Measurements from ENCODE around the gene CLSTN1. TPM values are rescaled to one million over a fixed set of nuclear protein-coding genes. Genes with fewer than 3 reads are reported as not detected.

CLSTN1 gene
- polyA plus RNA-seq, 4 donors, result 29.2 to 78.8 (median 41.8) TPM

DNA sequence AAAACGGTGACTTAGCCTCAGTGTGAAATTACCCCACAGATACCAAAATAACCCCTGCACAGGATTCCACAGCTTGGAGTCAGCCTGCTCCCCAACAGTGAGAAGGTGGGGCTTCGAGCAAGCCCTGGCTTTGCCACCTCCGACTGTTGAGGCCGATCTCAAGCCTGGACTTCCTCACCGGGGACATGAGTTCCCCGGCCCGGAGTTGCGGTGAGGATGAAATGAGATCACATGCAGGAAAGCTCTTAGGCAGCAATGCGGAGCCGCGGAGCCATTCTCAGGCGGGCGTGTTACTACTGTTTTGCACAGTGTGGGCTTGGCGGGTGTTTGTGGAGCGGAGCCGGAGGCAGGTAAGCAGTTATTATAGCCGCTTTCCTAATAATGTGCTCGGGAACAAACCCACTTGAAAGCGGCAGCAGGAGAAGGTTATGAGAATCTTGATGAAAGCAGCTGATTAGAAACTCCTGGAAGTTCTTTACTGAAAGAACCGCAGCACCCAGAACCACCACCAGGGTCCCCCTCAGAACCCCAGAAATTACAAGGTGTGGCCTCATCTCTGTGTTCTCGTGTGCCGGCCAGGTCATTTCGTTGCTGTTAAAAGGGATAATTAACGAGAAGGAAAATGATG is 3.9 kb upstream of the CLSTN1 start:
- Histone ChIP-seq H3K4me1 (ENCODE audit: control insufficient read depth in 3 of 3, insufficient read depth in 2 of 3, low read depth in 1 of 3, low read length in 2 of 3) (peaks cover 0 to 6% (median under 1%) of the 10 kb centered on the region in 3 donors), H3K9me3 (ENCODE audit: control insufficient read depth in 2 of 2, insufficient read depth in 1 of 2, low read depth in 1 of 2, low read length in 1 of 2) (no peaks in the 10 kb centered on the region), H3K36me3 (ENCODE audit: control insufficient read depth in 3 of 3, insufficient read depth in 2 of 3, low read depth in 1 of 3, low read length in 3 of 3) (no peaks in the 10 kb centered on the region), H3K27ac (ENCODE audit: low read depth in 1 of 3, low read length in 2 of 3) (no peak overlapping the region), H3K4me3 (ENCODE audit: low read depth in 1 of 3, low read length in 3 of 3) (no peak overlapping the region), H3K27me3 (ENCODE audit: control insufficient read depth in 3 of 3, insufficient read depth in 3 of 3, low read length in 3 of 3) (no peaks in the 10 kb centered on the region)
- WGBS, 3 donors, result 77 to 86% (median 82%) methylated on average over 24 of the region's 24 CpGs
- DNase-seq (no peak), FAIRE-seq (no peak)

DNA sequence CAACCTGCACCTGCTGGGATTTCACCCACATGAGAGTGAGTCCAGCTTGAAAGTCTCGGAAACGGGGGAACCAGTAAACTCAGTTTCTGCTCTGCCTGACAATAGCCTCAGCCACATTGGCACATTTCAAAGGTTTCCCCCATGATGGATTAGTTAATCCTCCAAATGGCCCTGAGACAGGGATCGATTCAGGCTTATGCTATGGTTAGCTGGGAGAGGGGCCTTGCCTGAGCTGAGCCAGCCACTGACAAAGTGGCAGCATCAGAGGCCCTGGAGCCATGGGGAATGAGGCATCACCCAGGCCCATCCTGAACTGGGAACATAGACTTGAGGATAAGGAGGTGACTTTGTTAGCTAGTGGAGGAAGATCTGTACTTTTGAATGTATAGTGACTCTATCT is 2.9 kb upstream of the CLSTN1 start:
- WGBS, 3 donors, result 90 to 94% (median 94%) methylated on average over 3 of the region's 3 CpGs
- H3K27ac ChIP-seq (ENCODE audit: low read depth in 1 of 3, low read length in 2 of 3), result no peak overlapping the region

DNA sequence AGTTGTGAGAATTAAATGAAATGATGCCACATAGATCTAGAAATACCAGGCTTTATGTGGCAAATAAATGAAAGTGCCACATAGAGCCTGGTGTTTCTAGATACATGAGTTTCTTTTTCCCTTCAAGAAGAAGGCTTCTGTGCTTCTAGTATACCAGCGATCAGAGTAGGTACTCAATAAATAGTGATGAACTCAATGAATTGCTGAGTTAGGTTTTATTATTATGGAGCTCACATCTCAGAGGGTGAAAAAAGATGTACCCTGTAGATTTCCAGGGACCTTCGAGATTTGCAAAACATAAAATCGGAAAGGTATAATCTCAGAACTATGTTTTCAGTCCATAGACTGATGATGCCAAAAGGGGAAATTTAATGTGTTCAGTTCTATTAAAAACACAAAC is 2.3 kb upstream of the CLSTN1 start:
- 75 to 85% (median 76%) methylated on average over 3 of the region's 3 CpGs for WGBS, 3 donors

More for the DNA sequence above, 2.9 kb upstream of the CLSTN1 start:
- Histone ChIP-seq H3K4me3 (ENCODE audit: low read depth in 1 of 3, low read length in 3 of 3) (no peak overlapping the region), H3K27me3 (ENCODE audit: control insufficient read depth in 3 of 3, insufficient read depth in 3 of 3, low read length in 3 of 3) (no peaks in the 10 kb centered on the region), H3K4me1 (ENCODE audit: control insufficient read depth in 3 of 3, insufficient read depth in 2 of 3, low read depth in 1 of 3, low read length in 2 of 3) (peaks cover 0 to 7% (median 3%) of the 10 kb centered on the region in 3 donors), H3K9me3 (ENCODE audit: control insufficient read depth in 2 of 2, insufficient read depth in 1 of 2, low read depth in 1 of 2, low read length in 1 of 2) (no peaks in the 10 kb centered on the region), H3K36me3 (ENCODE audit: control insufficient read depth in 3 of 3, insufficient read depth in 2 of 3, low read depth in 1 of 3, low read length in 3 of 3) (no peaks in the 10 kb centered on the region)
- no peak for DNase-seq
- no peak for FAIRE-seq

DNA sequence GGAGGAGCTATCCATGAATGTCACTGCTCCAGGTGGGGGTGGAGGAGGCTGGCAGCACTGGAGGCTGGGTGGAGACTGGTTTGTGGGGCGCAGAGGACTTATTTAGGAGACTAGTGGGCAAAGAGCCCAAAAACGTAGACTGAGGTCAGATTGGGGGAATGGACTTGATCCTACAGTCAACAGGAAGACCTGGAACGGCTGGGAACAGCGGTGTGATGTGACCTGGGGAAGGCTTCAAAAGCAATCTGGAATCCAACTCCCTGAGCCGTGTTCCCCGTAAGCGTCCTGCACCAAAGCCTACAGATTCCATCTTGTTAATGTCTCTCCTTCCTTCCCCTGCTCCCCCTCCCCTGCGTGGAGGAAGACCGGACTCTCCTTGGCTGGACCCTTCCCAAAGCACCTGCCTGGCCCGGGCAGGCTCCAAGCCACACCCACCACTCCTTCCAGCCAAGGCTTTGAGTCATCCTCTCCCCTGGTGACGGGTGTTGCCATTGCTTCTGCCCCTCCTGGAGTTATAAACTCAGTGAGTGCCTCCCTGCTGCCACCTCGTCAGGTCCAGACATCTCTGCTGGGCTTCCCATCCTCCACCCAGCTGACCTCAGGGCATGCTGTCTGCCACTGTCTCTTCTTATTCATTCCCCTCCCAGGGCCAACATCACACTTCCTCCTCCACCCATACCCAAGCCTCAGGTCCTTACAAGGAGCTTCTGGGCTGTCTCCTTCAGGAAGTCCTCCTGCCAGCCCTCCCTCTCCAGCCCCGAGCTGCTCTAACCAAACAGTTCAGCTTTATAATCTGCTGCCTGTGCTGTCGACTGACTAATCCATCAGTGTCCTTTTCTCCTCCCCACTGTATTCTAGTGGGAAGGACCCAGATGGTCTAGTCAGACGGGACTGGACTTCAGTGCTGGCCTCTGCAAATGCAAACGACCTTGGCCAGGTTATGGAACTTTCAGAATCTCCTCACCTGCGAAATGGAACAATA is 1.6 kb upstream of the CLSTN1 start:
- peaks cover 0 to 12% (median 3%) of the 10 kb centered on the region in 3 donors for H3K4me1 ChIP-seq (ENCODE audit: control insufficient read depth in 3 of 3, insufficient read depth in 2 of 3, low read depth in 1 of 3, low read length in 2 of 3)
- no peaks in the 10 kb centered on the region for H3K27me3 ChIP-seq (ENCODE audit: control insufficient read depth in 3 of 3, insufficient read depth in 3 of 3, low read length in 3 of 3)
- no peaks in the 10 kb centered on the region for H3K9me3 ChIP-seq (ENCODE audit: control insufficient read depth in 2 of 2, insufficient read depth in 1 of 2, low read depth in 1 of 2, low read length in 1 of 2)
- H3K36me3 ChIP-seq (ENCODE audit: control insufficient read depth in 3 of 3, insufficient read depth in 2 of 3, low read depth in 1 of 3, low read length in 3 of 3), result no peaks in the 10 kb centered on the region
- 6 to 18% (median 15%) methylated on average over 17 of the region's 17 CpGs for WGBS, 3 donors
- H3K4me3 ChIP-seq (ENCODE audit: low read depth in 1 of 3, low read length in 3 of 3), result no peak overlapping the region
- peak overlapping the region; percentile 74 to 92 (median 88) for H3K27ac ChIP-seq (ENCODE audit: low read depth in 1 of 3, low read length in 2 of 3)
- no peak for FAIRE-seq
- DNase-seq, result peak; percentile 88 to 95

More for the DNA sequence above, 2.3 kb upstream of the CLSTN1 start:
- FAIRE-seq (no peak), DNase-seq (no peak)
- Histone ChIP-seq H3K4me3 (ENCODE audit: low read depth in 1 of 3, low read length in 3 of 3) (no peak overlapping the region), H3K36me3 (ENCODE audit: control insufficient read depth in 3 of 3, insufficient read depth in 2 of 3, low read depth in 1 of 3, low read length in 3 of 3) (no peaks in the 10 kb centered on the region), H3K27me3 (ENCODE audit: control insufficient read depth in 3 of 3, insufficient read depth in 3 of 3, low read length in 3 of 3) (no peaks in the 10 kb centered on the region), H3K9me3 (ENCODE audit: control insufficient read depth in 2 of 2, insufficient read depth in 1 of 2, low read depth in 1 of 2, low read length in 1 of 2) (no peaks in the 10 kb centered on the region), H3K4me1 (ENCODE audit: control insufficient read depth in 3 of 3, insufficient read depth in 2 of 3, low read depth in 1 of 3, low read length in 2 of 3) (peaks cover 0 to 12% (median 3%) of the 10 kb centered on the region in 3 donors), H3K27ac (ENCODE audit: low read depth in 1 of 3, low read length in 2 of 3) (peak overlapping the region; percentile 74 to 92 (median 88))

DNA sequence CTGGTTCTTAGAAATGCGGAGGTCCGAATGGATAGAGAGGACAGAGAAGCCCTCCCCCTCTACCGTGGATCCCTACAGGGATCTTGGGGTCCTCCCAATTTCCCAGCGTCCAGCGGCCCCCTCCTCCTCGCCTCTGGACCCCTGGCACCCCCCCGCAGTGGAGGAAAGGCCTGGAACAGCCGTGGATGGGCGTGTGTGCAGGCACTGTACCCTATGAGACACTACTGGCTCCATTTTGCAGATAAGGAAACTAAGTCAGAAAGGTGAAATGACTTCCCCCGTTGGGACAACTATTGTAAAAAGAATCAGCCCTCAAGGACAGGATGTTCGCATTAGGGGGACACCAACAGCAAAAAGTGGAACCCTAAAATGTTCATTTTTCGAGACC is 931 bp upstream of the CLSTN1 start:
- Histone ChIP-seq H3K27ac (ENCODE audit: low read depth in 1 of 3, low read length in 2 of 3) (peak overlapping the region; percentile 74 to 92 (median 88)), H3K9me3 (ENCODE audit: control insufficient read depth in 2 of 2, insufficient read depth in 1 of 2, low read depth in 1 of 2, low read length in 1 of 2) (no peaks in the 10 kb centered on the region), H3K4me1 (ENCODE audit: control insufficient read depth in 3 of 3, insufficient read depth in 2 of 3, low read depth in 1 of 3, low read length in 2 of 3) (peaks cover 0 to 12% (median 3%) of the 10 kb centered on the region in 3 donors), H3K4me3 (ENCODE audit: low read depth in 1 of 3, low read length in 3 of 3) (peak overlapping the region in 1 of 3 donors; percentile 68), H3K36me3 (ENCODE audit: control insufficient read depth in 3 of 3, insufficient read depth in 2 of 3, low read depth in 1 of 3, low read length in 3 of 3) (peaks cover 0 to 2% (median 0%) of the 10 kb centered on the region in 3 donors), H3K27me3 (ENCODE audit: control insufficient read depth in 3 of 3, insufficient read depth in 3 of 3, low read length in 3 of 3) (no peaks in the 10 kb centered on the region)
- DNase-seq (no peak), FAIRE-seq (no peak)
- WGBS, 3 donors, result 5 to 27% (median 15%) methylated on average over 12 of the region's 12 CpGs

DNA sequence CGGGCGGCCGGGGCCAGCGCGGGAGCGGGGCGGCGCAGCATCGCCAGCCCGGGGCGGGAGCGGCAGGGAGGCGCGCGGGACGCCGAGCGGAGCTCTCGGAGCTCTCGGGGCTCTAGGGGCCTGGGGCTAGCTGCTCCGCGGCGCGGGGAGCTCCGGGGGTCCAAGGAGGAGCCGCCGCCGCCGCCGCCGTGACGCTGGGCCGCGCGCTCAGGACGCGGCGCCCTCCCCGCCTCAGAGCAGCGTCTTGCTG is 147 bp downstream of the CLSTN1 start:
- Histone ChIP-seq H3K27me3 (ENCODE audit: control insufficient read depth in 3 of 3, insufficient read depth in 3 of 3, low read length in 3 of 3) (no peaks in the 10 kb centered on the region), H3K36me3 (ENCODE audit: control insufficient read depth in 3 of 3, insufficient read depth in 2 of 3, low read depth in 1 of 3, low read length in 3 of 3) (peaks cover 0 to 2% (median 0%) of the 10 kb centered on the region in 3 donors), H3K4me1 (ENCODE audit: control insufficient read depth in 3 of 3, insufficient read depth in 2 of 3, low read depth in 1 of 3, low read length in 2 of 3) (peaks cover 0 to 12% (median 3%) of the 10 kb centered on the region in 3 donors), H3K27ac (ENCODE audit: low read depth in 1 of 3, low read length in 2 of 3) (peak overlapping the region in 2 of 3 donors; percentile 84 to 94), H3K9me3 (ENCODE audit: control insufficient read depth in 2 of 2, insufficient read depth in 1 of 2, low read depth in 1 of 2, low read length in 1 of 2) (no peaks in the 10 kb centered on the region), H3K4me3 (ENCODE audit: low read depth in 1 of 3, low read length in 3 of 3) (peak overlapping the region; percentile 86 to 98 (median 97))
- DNase-seq, result no peak
- no peak for FAIRE-seq
- WGBS, 3 donors, result 0 to 1% (median 0%) methylated on average over 10 to 40 of the region's 40 CpGs

DNA sequence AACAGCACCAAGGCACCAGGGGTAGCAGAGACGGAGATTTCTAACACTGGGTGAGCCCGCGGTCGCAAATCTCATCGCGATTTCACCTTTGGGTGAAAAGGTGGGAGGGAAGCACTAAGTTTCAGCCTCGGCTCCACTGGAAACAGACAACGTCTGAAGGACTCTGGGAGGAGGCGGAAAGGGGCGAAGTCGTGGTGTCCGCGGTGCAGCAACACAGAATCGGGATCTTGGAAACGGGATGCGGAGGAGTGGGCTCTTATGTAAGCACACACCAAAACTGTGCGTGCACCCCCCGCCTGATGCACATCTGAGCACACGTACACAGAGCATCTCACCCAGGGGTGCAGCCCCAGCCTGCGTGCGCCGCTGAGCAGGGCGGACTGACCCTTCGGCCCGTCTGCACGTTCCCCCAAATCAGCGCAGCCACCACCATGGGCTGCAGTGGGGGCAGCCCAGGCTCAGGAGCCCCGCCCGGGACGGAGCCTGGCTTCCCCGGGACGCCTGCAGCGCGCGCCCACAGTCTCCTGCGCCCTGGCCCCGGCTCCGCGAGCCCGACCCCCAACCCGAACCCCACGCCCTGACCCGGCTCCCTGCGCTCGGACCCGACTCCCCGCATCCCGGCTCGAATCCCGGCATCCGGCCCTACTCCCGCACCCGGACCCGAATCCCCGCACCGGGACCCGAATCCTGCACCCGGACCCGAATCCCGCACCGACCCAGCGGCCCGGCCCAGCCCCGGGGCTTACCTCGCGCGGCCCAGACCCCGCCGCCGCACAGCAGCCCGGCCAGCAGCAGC is 670 bp downstream of the CLSTN1 start:
- peak overlapping the region; percentile 14 to 94 (median 84) for H3K27ac ChIP-seq (ENCODE audit: low read depth in 1 of 3, low read length in 2 of 3)
- H3K9me3 ChIP-seq (ENCODE audit: control insufficient read depth in 2 of 2, insufficient read depth in 1 of 2, low read depth in 1 of 2, low read length in 1 of 2), result no peaks in the 10 kb centered on the region
- 0 to 1% (median 1%) methylated on average over 50 to 71 of the region's 71 CpGs for WGBS, 3 donors
- H3K27me3 ChIP-seq (ENCODE audit: control insufficient read depth in 3 of 3, insufficient read depth in 3 of 3, low read length in 3 of 3), result no peaks in the 10 kb centered on the region
- H3K4me3 ChIP-seq (ENCODE audit: low read depth in 1 of 3, low read length in 3 of 3), result peak overlapping the region; percentile 86 to 98 (median 97)
- peaks cover 0 to 2% (median 0%) of the 10 kb centered on the region in 3 donors for H3K36me3 ChIP-seq (ENCODE audit: control insufficient read depth in 3 of 3, insufficient read depth in 2 of 3, low read depth in 1 of 3, low read length in 3 of 3)
- peaks cover 0 to 12% (median 3%) of the 10 kb centered on the region in 3 donors for H3K4me1 ChIP-seq (ENCODE audit: control insufficient read depth in 3 of 3, insufficient read depth in 2 of 3, low read depth in 1 of 3, low read length in 2 of 3)
- FAIRE-seq, result no peak
- DNase-seq, result peak; percentile 36 to 53

DNA sequence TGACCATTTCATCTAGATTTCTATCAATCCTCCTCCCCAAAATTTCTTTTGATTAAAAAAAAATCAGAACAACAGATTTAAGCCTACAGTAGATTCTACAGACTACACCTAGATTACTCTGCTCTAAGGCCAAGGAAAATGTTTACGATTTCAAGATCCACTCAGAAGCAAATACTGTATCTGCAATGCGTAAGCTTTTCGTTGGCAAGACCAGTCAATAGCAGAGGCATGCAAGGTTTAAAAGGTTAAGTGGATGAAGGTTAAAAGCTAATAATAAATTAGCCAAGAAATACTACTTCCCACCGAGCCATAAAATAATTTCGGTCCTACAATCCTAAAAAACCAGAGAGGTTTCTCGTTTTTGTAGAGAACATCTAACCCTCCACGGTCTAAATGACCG is 1.3 kb downstream of the CLSTN1 start:
- Histone ChIP-seq H3K4me1 (ENCODE audit: control insufficient read depth in 3 of 3, insufficient read depth in 2 of 3, low read depth in 1 of 3, low read length in 2 of 3) (peaks cover 0 to 12% (median 3%) of the 10 kb centered on the region in 3 donors), H3K4me3 (ENCODE audit: low read depth in 1 of 3, low read length in 3 of 3) (peak overlapping the region; percentile 86 to 98 (median 97)), H3K27me3 (ENCODE audit: control insufficient read depth in 3 of 3, insufficient read depth in 3 of 3, low read length in 3 of 3) (no peaks in the 10 kb centered on the region), H3K27ac (ENCODE audit: low read depth in 1 of 3, low read length in 2 of 3) (no peak overlapping the region), H3K36me3 (ENCODE audit: control insufficient read depth in 3 of 3, insufficient read depth in 2 of 3, low read depth in 1 of 3, low read length in 3 of 3) (peaks cover 0 to 2% (median 0%) of the 10 kb centered on the region in 3 donors), H3K9me3 (ENCODE audit: control insufficient read depth in 2 of 2, insufficient read depth in 1 of 2, low read depth in 1 of 2, low read length in 1 of 2) (no peaks in the 10 kb centered on the region)
- WGBS, 3 donors, result 3 to 4% (median 3%) methylated on average over 8 of the region's 8 CpGs
- DNase-seq (peak in 1 of 2 donors; percentile 39), FAIRE-seq (no peak)
